HG03520 (cell line): ENCODE measurements around the gene ISG15.
"Not testable (repeated sequence)": the region's sequence is repeated elsewhere in the genome, so short reads cannot be mapped to it uniquely, and the experiment has no call there.

Experiments used
- ATAC-seq: cut with Tn5 transposase; IDR thresholded peaks from one replicate; pipeline ENCODE4 v1.9.1; 2021; ENCODE audit warnings: mild to moderate bottlenecking, moderate library complexity; ENCODE audit not compliant: unreplicated experiment

Gene ISG15

GRCh38 chr1:1010131-1010530 lies 3.2 kb upstream of the ISG15 start:
- not testable (repeated sequence) for ATAC-seq

GRCh38 chr1:1011396-1011949 lies 1.8 kb upstream of the ISG15 start:
- no peak for ATAC-seq

- not testable (repeated sequence) for ATAC-seq
Observed at GRCh38 chr1:1012736-1013104, 577 bp upstream of the ISG15 start.

GRCh38 chr1:1013922-1014648 lies 788 bp downstream of the ISG15 start:
- ATAC-seq, result no peak

GRCh38 chr1:1014799-1015681 lies 1.7 kb downstream of the ISG15 start:
- ATAC-seq, result no peak

- ATAC-seq, result not testable (repeated sequence)
Observed at GRCh38 chr1:1017397-1018320, 4.4 kb downstream of the ISG15 start.

- not testable (repeated sequence) for ATAC-seq
Observed at GRCh38 chr1:1018321-1018685, 5.0 kb downstream of the ISG15 start.

GRCh38 chr1:1019122-1019999 lies 6.1 kb downstream of the ISG15 start:
- peak; percentile 64 for ATAC-seq

- peak; percentile 31 for ATAC-seq
Observed at GRCh38 chr1:1020000-1020404, 6.7 kb downstream of the ISG15 start, which contains the start of gene AGRN. TSS of gene AGRN (plus strand) at chr1:1020120. CDS start at chr1:1020173, 53 bp downstream.

- ATAC-seq, result peak; percentile 5
Observed at GRCh38 chr1:1020415-1021009, 7.2 kb downstream of the ISG15 start.

- ATAC-seq, result no peak
Observed at GRCh38 chr1:1021010-1021919, 8.0 kb downstream of the ISG15 start.

- ATAC-seq, result no peak
Observed at GRCh38 chr1:1021920-1022259, 8.6 kb downstream of the ISG15 start.

- no peak for ATAC-seq
Observed at GRCh38 chr1:1022302-1023009, 9.2 kb downstream of the ISG15 start.

- ATAC-seq, result no peak
Observed at GRCh38 chr1:1023700-1024099, 10.4 kb downstream of the ISG15 start.

GRCh38 chr1:1024149-1024770 lies 11.0 kb downstream of the ISG15 start:
- ATAC-seq, result no peak

- no peak for ATAC-seq
Observed at GRCh38 chr1:1024771-1025699, 11.7 kb downstream of the ISG15 start.
